ENCODE measurements around the gene MANF.

DNA sequence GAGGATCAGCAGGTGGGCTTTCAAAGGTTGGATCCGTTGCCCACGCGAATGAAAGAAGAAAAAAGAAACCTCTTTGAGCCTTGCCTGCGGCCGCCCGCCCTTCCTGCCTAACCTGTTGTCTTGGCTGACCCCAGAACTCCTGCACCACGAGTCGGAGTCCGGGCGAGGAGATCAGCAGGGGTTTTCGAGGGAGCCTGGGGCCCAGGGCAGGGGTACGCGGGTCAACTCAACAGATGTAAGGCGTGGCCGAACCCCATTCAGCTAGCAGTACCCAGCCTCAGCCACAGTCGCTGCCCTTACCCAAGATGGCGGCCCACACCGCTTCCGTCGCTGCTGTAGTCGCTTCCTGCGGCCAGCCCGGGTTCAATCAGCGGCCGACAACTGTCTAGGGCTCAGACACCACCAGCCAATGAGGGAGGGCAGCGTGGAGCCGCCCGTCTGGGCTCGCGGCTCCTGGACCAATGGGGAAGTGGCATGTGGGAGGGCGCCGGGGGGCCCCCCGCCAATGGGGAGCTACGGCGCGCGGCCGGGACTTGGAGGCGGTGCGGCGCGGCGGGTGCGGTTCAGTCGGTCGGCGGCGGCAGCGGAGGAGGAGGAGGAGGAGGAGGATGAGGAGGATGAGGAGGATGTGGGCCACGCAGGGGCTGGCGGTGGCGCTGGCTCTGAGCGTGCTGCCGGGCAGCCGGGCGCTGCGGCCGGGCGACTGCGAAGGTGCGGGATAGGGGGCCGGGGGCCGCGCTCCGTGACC is at the start of gene MANF:
- no peak for TF ChIP-seq CTCF (IDR thresholded peaks at IDR 0.05)
- TF ChIP-seq POLR2AphosphoS5 (IDR thresholded peaks at IDR 0.05; ENCODE audit: insufficient read depth in 1 of 2, low read depth in 1 of 2), result peak; percentile 76 to 93
